Muscle of leg (tissue), 11 donors: ENCODE data around the gene TNNC2. TPM values are rescaled to one million over a fixed set of nuclear protein-coding genes. Genes with fewer than 3 reads are reported as not detected.

Source experiments
- DNase-seq: peaks from one replicate; pipeline ENCODE4 v3.0.0; 2013
- H3K27ac ChIP-seq: one replicate; pipeline ENCODE4 v1.5.1; 2013; ENCODE audit warnings: mild to moderate bottlenecking, low read length, control low read depth
- H3K27me3 ChIP-seq: one replicate; pipeline ENCODE4 v1.6.1; 2013; ENCODE audit warnings: low read length; ENCODE audit not compliant: control insufficient read depth, insufficient read depth
- H3K36me3 ChIP-seq: one replicate; pipeline ENCODE4 v1.6.1; 2013; ENCODE audit warnings: low read length; ENCODE audit not compliant: control insufficient read depth, insufficient read depth
- H3K4me1 ChIP-seq: one replicate; pipeline ENCODE4 v1.6.1; 2013; ENCODE audit warnings: low read length; ENCODE audit not compliant: control insufficient read depth, insufficient read depth
- H3K4me3 ChIP-seq: one replicate; pipeline ENCODE4 v1.5.1; 2013; ENCODE audit warnings: low read length, control low read depth
- H3K9me3 ChIP-seq: replicated peaks from 2 replicates; pipeline ENCODE4 v1.6.1; 2013; ENCODE audit warnings: low read depth, low read length; ENCODE audit not compliant: control insufficient read depth
- WGBS: methylation state at CpG from one replicate; pipeline ENCODE4 v1.1.5; 2013; ENCODE audit warnings: missing lambda C conversion rate; ENCODE audit not compliant: insufficient coverage; 5-methylcytosine and 5-hydroxymethylcytosine counted together
- polyA plus RNA-seq, 8 donors: library from polyadenylated mRNA; unstranded; fragments of 120-200 nt; gene quantifications; one replicate each; pipeline versions ENCODE4 v1.2.1 to v1.2.3, GENCODE V29; 2013; ENCODE audit warnings: inconsistent platforms in 1 of 8, low replicate concordance in 1 of 8; ENCODE audit not compliant: insufficient read length in 8 of 8, insufficient read depth in 1 of 8
- total RNA-seq: library from RNA; stranded (reverse); fragments of 120-200 nt; gene quantifications from one replicate; pipeline ENCODE4 v1.2.4, GENCODE V29; 2013

Gene TNNC2
- total and polyA plus RNA-seq, 9 donors: 3,151 to 8,511 (median 6,530) TPM

- DNase-seq: no peak
- H3K27ac ChIP-seq: no peak overlapping the region
- no peak overlapping the region for H3K4me3 ChIP-seq
- no peaks in the 10 kb centered on the region for H3K36me3 ChIP-seq
- 90% methylated on average over 5 of the region's 7 CpGs for WGBS
- no peaks in the 10 kb centered on the region for H3K4me1 ChIP-seq
- no peaks in the 10 kb centered on the region for H3K27me3 ChIP-seq
- no peaks in the 10 kb centered on the region for H3K9me3 ChIP-seq
Measured at GRCh38 chr20:45863543-45864470, 36.7 kb upstream of the TNNC2 start.

GRCh38 chr20:45861221-45862075, 34.3 kb upstream of the TNNC2 start:
- H3K36me3 ChIP-seq: no peaks in the 10 kb centered on the region
- no peak for DNase-seq
- H3K27me3 ChIP-seq: no peaks in the 10 kb centered on the region
- no peak overlapping the region for H3K27ac ChIP-seq
- peaks cover 12% of the 10 kb centered on the region for H3K4me1 ChIP-seq
- WGBS: 80% methylated on average over 1 of the region's 7 CpGs
- H3K9me3 ChIP-seq: no peaks in the 10 kb centered on the region
- H3K4me3 ChIP-seq: no peak overlapping the region

- DNase-seq: no peak
- Histone ChIP-seq H3K27ac (no peak overlapping the region), H3K4me3 (no peak overlapping the region), H3K9me3 (no peaks in the 10 kb centered on the region), H3K27me3 (no peaks in the 10 kb centered on the region), H3K4me1 (peaks cover 19% of the 10 kb centered on the region), H3K36me3 (no peaks in the 10 kb centered on the region)
- 85% methylated on average over 6 of the region's 7 CpGs for WGBS
Measured at GRCh38 chr20:45860560-45861220, 33.6 kb upstream of the TNNC2 start.

- 85% methylated on average over 5 of the region's 5 CpGs for WGBS
- H3K27ac ChIP-seq: no peak overlapping the region
- peaks cover 23% of the 10 kb centered on the region for H3K4me1 ChIP-seq
Measured at GRCh38 chr20:45859916-45860315, 32.8 kb upstream of the TNNC2 start.

GRCh38 chr20:45857882-45858216, 30.7 kb upstream of the TNNC2 start:
- WGBS: 17% methylated on average over 1 of the region's 13 CpGs

More at GRCh38 chr20:45859916-45860315, 32.8 kb upstream of the TNNC2 start:
- Histone ChIP-seq H3K4me3 (no peak overlapping the region), H3K9me3 (no peaks in the 10 kb centered on the region), H3K27me3 (no peaks in the 10 kb centered on the region), H3K36me3 (peaks cover 4% of the 10 kb centered on the region)
- DNase-seq: no peak

GRCh38 chr20:45857114-45857881, 30.2 kb upstream of the TNNC2 start, which contains the start of the genes ACOT8 and ZSWIM3:
ACOT8 (minus strand) TSS chr20:45857392; CDS start chr20:45857315, 77 bp downstream.
ZSWIM3 (plus strand) TSS chr20:45857614; CDS start chr20:45857826, 212 bp downstream.
- Histone ChIP-seq H3K27me3 (no peaks in the 10 kb centered on the region), H3K36me3 (peaks cover 17% of the 10 kb centered on the region), H3K4me3 (peak within 1 kb of the TSS; percentile 87), H3K4me1 (peaks cover 23% of the 10 kb centered on the region), H3K9me3 (no peaks in the 10 kb centered on the region), H3K27ac (peak within 1 kb of the TSS; percentile 84)
- peak; percentile 100 for DNase-seq
- under 1% methylated on average over 24 of the region's 36 CpGs for WGBS

More at GRCh38 chr20:45857882-45858216, 30.7 kb upstream of the TNNC2 start:
- peak overlapping the region; percentile 87 for H3K4me3 ChIP-seq
- DNase-seq: no peak
- H3K27ac ChIP-seq: peak overlapping the region; percentile 84
- H3K4me1 ChIP-seq: peaks cover 23% of the 10 kb centered on the region
- H3K27me3 ChIP-seq: no peaks in the 10 kb centered on the region
- H3K9me3 ChIP-seq: no peaks in the 10 kb centered on the region
- H3K36me3 ChIP-seq: peaks cover 15% of the 10 kb centered on the region

GRCh38 chr20:45853484-45853883, 26.4 kb upstream of the TNNC2 start:
- H3K4me3 ChIP-seq: no peak overlapping the region
- H3K9me3 ChIP-seq: no peaks in the 10 kb centered on the region
- peaks cover 36% of the 10 kb centered on the region for H3K36me3 ChIP-seq
- H3K27ac ChIP-seq: no peak overlapping the region
- no CpG with 5 or more reads among the region's 2 CpGs for WGBS
- H3K4me1 ChIP-seq: peaks cover 23% of the 10 kb centered on the region
- DNase-seq: no peak
- H3K27me3 ChIP-seq: no peaks in the 10 kb centered on the region

- no peak for DNase-seq
- no peaks in the 10 kb centered on the region for H3K27me3 ChIP-seq
- no peaks in the 10 kb centered on the region for H3K9me3 ChIP-seq
- no peak overlapping the region for H3K4me3 ChIP-seq
- H3K27ac ChIP-seq: no peak overlapping the region
- H3K36me3 ChIP-seq: peaks cover 43% of the 10 kb centered on the region
- H3K4me1 ChIP-seq: peaks cover 15% of the 10 kb centered on the region
- WGBS: no CpG with 5 or more reads among the region's 6 CpGs
Measured at GRCh38 chr20:45852326-45852725, 25.2 kb upstream of the TNNC2 start.

- peaks cover 12% of the 10 kb centered on the region for H3K4me1 ChIP-seq
- H3K36me3 ChIP-seq: peaks cover 50% of the 10 kb centered on the region
- H3K4me3 ChIP-seq: no peak overlapping the region
- H3K9me3 ChIP-seq: no peaks in the 10 kb centered on the region
- DNase-seq: no peak
- H3K27me3 ChIP-seq: no peaks in the 10 kb centered on the region
- H3K27ac ChIP-seq: no peak overlapping the region
Measured at GRCh38 chr20:45851501-45851900, 24.4 kb upstream of the TNNC2 start.
